GM19099 (cell line): ENCODE results near the gene LRRC3.

Experiments used
- POLR2A ChIP-seq: IDR thresholded peaks from 3 replicates; pipeline ENCODE4 v1.6.1; 2011; ENCODE audit warnings: low read depth; ENCODE audit not compliant: insufficient read length; ENCODE audit errors: extremely low read depth

Gene LRRC3

DNA sequence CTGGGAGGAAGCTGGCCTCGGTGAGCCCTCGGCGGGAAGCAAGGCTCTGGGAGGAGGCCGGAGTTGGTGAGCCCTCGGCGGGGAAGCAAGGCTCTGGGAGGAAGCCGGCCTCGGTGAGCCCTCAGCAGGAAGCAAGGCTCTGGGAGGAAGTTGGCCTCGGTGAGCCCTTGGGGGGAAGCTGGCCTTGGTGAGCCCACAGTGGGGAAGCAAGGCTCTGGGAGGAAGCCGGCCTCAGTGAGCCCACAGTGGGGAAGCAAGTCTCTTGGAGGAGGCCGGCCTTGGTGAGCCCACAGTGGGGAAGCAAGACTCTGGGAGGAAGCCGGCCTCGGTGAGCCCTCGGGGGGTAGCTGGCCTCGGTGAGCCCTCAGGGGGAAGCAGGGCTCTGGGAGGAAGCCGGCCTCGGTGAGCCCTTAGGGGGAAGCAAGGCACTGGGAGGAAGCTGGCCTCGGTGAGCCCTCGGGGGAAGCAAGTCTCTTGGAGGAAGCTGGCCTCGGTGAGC lies 48.6 kb downstream of the LRRC3 start:
- no peak for TF ChIP-seq POLR2A

DNA sequence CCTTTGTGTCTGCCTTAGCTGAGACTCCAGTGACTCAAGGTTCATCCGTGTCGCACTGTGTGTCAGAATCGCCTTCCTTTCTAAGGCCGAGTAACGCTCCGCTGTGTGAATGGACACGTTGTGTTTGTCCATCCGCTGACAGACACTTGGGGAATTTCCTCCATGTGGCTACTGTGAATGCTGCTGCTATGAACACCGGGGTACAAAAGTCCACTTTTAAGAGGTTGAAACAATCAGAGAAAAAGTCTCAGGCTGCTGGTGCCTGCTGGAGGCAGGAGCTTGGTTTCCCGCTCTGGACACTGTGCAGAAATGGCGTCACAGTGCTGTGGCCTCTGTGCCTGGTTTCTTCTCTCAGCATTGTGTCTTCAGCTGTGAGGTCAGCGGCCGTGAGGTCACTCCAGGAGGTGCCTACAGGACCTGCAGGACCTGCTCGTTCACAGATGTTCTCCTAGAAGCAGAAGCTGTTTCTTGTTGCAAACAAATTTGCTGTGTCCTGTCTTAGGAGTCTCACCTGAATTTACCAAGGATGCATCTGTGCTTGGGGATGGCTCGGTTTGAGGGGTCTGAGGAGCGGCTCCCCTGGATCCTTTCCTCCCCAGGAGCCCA lies 50.5 kb downstream of the LRRC3 start:
- no peak for TF ChIP-seq POLR2A

DNA sequence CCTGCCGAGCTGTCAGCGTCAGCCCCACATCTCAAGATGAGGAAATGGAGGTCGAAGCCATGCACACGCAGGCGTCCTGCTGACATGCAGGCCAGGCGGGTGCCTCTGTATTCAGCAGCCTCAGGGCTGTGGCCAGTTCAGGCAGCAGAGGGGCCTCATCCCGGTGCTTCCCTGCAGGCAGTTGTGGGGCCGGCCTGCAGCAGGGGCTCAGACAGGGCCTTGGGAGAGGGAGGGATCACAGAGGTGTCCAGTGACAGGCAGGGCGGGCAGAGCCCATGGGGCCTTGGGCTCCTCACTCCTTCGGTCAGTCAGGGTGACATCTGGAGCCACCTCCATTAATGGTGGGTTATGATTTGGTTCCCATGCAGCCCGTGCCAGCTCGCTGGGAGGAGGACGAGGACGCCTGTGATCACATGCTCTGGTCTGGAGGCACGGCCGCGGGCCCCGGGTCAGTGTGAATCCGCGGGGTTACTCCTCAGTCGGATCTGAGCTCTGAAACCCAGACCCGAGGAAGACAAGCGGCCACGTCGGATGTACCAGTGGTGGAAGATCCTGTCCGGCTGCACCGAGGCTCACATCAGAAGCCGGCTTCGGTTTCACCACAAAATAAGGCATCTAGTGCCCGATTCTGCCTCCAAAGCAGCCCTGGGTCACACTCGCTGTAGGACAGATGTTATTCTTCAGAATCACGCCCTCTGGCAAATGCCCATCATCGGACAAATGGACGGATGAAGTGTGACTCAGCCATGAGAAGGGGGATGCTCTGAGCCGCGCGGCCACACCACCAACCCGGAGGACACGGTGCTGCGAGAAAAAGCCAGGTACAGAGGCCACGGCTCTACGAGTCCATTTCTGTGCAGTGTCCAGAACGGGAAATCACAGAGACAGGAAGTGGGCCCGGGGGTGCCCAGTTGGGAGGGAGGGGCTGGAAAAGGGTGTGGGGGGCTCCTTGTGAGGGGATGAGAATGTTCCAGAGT lies 51.3 kb downstream of the LRRC3 start:
- TF ChIP-seq POLR2A, result no peak

DNA sequence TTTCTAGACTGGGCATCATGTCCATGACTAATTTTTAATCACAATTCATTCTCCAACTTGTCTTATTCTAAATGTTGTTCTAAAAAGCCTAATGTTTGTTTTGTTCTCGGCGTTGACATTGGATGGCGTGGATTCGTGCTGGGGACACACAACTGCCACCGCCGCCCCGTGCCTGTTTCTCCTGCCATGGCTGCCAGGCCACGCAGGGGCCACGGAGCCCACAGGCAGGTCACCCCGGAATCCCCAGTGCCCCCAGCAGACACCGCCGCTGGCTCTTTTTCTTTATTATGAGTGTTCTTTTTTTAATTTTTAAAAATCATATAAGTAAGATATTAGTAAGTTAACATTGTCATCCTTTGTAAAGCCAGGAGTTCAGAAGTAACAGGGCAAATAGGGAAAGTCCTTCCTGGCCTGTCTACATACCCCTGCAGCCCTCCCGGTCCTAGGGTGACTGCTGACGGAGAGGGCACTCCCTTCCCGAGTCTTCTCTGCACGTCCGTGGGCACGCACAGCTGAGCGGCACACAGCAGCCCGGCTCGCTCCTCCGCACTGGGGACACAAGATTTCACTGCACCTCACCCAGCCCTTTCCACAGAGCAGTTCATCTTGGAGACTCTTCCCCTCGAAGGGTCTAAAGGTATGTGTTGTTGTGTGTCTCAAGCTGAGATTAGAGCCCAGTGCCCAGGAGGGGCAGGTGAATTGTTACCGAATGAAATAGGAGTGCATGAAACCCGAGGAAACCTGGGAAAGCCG lies 52.5 kb downstream of the LRRC3 start:
- no peak for TF ChIP-seq POLR2A

DNA sequence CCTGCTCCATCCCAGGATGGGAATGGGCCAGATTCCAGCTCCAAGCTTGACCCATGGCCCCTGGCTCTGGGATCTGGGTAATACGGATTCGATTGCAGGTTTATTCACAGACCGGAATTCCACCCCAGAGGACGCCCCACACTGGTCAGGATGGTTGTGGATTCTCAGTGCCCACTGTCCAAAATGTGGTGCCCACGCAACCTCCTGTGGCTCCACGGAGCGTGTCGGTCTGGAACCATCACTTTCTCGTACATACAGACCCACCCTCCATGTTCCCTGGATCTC lies 53.1 kb downstream of the LRRC3 start:
- no peak for TF ChIP-seq POLR2A

DNA sequence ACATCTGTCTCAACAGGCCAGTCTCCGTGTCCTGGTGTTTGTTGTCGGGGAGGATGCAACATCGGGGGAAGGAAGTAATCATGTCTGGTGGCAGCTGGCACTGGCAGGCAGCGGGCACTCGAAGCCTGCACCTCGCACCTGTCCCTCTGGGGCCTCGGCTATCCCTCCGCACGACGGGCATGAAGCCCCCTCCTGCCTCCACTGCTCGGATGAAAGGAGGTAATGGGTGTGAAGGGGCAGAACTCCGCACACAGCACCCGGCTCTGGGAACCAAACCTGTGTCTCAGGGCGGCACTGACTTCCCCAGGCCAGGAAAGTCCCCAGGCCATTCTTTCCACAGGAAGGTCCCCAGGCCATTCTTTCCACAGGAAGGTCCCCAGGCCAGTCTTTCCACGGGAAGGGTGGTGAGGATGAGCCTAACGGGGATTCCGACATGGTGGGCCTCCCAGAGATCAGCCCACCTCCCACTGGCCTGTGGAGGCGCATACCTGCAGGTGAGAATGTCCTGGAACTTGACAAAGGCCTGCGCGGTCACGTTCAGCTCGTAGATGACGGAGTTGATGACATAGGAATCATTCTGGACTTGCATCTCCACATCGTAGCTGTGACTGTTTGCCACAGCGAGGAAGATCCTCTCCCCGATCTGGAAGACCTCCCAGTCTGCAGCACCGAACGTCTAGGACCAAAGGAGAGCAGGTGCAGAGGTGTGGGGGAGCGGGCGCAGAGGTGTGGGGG lies 53.6 kb downstream of the LRRC3 start:
- TF ChIP-seq POLR2A, result no peak

DNA sequence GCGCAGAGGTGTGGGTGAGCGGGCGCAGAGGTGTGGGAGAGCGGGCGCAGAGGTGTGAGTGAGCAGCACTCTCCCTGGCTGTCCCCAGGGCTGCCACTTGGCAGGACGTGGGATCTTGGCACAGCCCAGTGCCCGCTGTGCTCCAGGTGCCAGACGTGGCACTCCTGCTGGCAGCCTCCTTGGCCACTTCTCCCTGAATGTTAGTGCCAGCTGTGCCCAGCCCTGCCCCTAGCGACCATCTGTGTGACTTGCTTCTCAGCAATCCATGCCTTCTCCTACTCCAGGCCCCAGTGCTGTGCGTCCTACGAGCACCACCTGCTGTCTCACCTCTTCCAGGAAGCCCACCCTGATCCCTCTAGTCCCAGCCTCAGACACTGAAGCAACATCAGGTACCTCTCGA lies 54.2 kb downstream of the LRRC3 start:
- no peak for TF ChIP-seq POLR2A

DNA sequence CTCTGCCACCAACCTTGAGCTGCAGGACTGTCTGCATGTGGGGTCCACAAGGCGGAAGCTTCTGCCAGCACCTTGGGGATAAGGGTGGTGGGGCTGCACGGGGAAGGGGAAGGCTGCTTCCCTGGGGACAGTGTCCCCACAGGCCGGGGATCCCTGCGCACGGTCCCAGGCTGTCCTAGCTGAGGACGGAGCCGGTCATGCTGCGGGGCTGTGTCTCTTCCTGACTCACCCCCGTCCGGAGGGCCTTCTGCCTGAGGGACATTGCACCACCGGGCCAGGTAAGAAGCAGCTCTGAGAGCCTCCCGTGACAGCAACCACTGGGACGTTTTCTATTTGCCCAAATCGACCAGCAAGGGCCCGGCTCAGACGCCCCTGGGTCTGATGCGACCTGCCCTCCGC lies 54.8 kb downstream of the LRRC3 start:
- no peak for TF ChIP-seq POLR2A

DNA sequence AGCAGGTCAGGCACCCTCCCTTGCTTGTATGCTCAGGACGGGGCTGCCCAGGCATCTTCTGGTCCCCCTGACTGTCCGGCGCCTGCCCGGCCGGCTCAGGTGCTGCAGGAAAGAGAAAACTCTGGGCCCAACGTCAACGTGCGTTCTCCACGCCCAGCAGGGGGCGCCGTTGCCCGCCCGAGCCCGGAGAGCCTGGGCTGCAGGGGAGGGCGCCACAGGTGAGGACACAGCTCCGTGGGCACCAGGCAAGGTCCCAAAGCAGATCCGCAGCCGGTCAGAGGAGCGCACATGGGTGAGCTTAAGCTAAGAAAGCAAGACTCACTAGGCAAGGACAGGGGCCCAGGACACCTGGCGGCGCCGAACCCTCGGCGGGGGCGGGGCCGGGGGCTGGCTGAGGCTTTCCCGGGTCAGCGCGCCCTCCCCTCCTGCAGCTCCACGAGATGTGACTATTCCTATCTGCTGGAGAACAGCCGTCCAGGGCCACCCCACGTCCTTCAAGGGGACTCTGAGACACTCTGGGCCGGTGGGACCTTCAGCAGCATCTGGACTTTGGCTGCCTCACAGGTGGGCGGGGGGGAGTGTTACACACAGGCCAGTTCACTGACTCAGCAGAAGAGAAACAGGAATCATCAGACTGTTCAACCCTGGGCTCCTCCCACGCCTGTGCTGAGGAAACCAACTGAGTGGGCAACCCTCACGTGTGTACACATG lies 55.4 kb downstream of the LRRC3 start:
- no peak for TF ChIP-seq POLR2A

DNA sequence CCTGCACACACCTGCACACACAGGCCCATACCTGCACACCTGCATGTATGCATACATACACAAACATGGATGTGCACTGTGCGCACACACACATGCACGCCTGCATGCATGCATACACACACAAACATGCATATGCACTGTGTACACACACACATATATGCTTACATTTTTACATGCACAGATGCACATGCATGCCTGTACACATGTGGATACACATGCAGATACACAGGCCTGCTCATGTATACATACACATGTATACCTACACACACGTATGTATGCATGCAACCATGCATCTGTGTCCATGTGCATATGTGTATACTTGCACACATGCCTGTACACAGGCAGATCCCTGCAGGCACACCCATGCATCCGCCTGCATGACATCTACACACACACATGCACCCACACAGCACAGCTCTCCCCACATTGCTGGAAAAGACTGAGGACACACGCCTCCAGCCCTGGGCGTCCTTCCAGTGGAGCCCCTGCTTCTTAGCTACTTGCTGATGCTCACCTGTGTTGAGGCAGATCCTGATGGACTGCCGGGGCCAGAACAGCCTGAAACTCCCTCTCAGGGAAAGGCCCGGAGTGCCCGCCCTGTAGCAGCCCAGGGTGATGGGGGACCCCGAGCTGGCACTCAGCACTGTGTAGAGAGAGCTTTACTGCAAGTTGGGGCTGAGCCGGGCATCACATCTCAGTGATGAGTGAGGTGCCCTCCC lies 56.1 kb downstream of the LRRC3 start:
- TF ChIP-seq POLR2A, result no peak
